Brain microvascular endothelial cell (primary cell): Measurements from ENCODE around the gene ZRANB2.

Source experiments
- DNase-seq: peaks from one replicate; pipeline ENCODE4 v3.0.0-alpha.2; 2020
- H3K27ac ChIP-seq: fragments of 250-450 bp; sonication (Bioruptor Pico); 2 replicates; pipeline ENCODE4 v1.5.1; 2020; ENCODE audit warnings: mild to moderate bottlenecking, moderate library complexity
- H3K27me3 ChIP-seq: fragments of 250-450 bp; sonication (Bioruptor Pico); replicated peaks from 2 replicates; pipeline ENCODE4 v1.5.1; 2020; ENCODE audit warnings: mild to moderate bottlenecking
- H3K36me3 ChIP-seq: fragments of 250-450 bp; sonication (Bioruptor Pico); replicated peaks from 2 replicates; pipeline ENCODE4 v1.5.1; 2020; ENCODE audit warnings: mild to moderate bottlenecking
- H3K4me3 ChIP-seq: 2 replicates; pipeline ENCODE4 v1.5.1; 2011; ENCODE audit warnings: low read depth, mild to moderate bottlenecking, control low read depth, low read length, moderate library complexity
- in situ Hi-C: cut with HindIII; loops from 2 replicates; pipeline ENCODE4 v1.10.0; 2017; ENCODE audit warnings: low sequenced_read_pairs, low pct_ligation_motif_present
- TF ChIP-seq, protein P1 (sequence below): IDR thresholded peaks from 2 replicates; pipeline ENCODE4 v1.5.1; 2011; ENCODE audit warnings: low read depth, mild to moderate bottlenecking, moderate library complexity, low read length, control low read depth, inconsistent platforms; ENCODE audit errors: missing control alignments

Gene ZRANB2

DNA sequence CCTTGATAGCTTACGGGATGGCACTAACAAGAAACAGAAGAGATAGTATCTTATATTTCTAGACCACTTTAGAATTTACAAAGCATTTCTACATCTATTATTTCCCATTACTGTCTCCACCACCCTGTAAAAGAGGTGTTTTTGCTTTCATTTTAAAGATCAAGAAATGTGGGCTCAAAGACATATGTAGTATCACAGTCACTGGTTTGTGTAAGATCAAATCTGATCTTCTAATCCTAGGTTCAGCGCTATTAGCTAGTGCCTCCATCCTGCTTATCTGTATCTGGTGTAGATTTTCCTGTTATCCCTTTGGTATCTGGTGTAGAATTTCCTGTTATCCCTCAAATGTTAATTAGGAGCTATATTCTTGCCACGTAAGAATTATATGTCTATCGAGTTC, 23.6 kb upstream of the ZRANB2 start:
- Histone ChIP-seq H3K27ac (no peak overlapping the region), H3K27me3 (no peaks in the 10 kb centered on the region), H3K36me3 (no peaks in the 10 kb centered on the region), H3K4me3 (no peak overlapping the region)
- TF ChIP-seq, protein P1, sequence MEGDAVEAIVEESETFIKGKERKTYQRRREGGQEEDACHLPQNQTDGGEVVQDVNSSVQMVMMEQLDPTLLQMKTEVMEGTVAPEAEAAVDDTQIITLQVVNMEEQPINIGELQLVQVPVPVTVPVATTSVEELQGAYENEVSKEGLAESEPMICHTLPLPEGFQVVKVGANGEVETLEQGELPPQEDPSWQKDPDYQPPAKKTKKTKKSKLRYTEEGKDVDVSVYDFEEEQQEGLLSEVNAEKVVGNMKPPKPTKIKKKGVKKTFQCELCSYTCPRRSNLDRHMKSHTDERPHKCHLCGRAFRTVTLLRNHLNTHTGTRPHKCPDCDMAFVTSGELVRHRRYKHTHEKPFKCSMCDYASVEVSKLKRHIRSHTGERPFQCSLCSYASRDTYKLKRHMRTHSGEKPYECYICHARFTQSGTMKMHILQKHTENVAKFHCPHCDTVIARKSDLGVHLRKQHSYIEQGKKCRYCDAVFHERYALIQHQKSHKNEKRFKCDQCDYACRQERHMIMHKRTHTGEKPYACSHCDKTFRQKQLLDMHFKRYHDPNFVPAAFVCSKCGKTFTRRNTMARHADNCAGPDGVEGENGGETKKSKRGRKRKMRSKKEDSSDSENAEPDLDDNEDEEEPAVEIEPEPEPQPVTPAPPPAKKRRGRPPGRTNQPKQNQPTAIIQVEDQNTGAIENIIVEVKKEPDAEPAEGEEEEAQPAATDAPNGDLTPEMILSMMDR, result no peak
- in situ Hi-C loops, result no loop called here
- no peak for DNase-seq

DNA sequence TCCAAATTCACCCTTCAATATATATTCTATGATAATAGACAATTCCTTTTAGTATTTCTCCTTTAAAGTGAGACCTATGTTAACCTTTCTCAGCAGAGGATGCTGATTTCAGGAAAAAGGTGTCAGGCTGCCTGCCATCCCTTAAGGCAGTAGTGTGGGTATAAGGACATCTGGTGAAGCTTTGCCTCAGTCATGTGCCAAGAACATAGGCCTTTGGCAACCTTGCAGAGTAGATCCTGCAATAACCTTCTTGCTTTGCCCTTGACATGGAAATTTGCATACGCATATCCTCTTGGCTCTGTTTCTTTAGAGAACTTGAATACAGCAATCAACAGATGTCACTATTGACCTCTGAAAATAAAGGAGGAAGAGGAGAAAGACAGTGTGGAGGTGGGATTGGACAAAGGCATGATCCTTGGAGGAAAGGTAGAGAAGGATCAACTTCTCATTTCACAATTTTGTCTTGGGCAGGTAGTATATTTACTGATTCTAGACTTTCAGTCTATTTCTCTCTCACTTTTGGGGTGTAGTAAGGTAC, 21.1 kb upstream of the ZRANB2 start:
- Histone ChIP-seq H3K27me3 (no peaks in the 10 kb centered on the region), H3K27ac (no peak overlapping the region), H3K36me3 (no peaks in the 10 kb centered on the region), H3K4me3 (no peak overlapping the region)
- in situ Hi-C loops, result no loop called here
- DNase-seq, result no peak
- TF ChIP-seq, protein P1, result no peak

DNA sequence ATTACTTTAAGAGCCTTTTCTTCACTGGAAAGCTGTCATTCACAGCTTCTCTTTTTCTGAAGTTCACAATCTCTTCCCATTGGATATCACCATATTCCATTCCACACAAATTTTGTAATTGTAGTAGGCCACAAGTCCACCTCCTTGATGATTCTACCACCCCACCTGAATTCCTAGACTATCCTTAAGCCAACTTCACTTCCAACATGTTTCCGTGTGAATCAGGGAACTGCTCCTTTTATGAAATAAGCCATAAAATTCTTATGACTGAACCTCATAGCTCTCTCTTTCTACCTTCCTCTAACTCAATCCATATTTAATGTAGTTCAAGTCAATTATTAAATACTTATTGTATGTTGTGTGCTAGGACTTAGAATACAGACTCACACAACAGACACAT, 16.6 kb upstream of the ZRANB2 start:
- Histone ChIP-seq H3K27me3 (no peaks in the 10 kb centered on the region), H3K4me3 (no peak overlapping the region), H3K36me3 (no peaks in the 10 kb centered on the region), H3K27ac (no peak overlapping the region)
- TF ChIP-seq, protein P1, result no peak
- no peak for DNase-seq
- in situ Hi-C loops, result no loop called here

DNA sequence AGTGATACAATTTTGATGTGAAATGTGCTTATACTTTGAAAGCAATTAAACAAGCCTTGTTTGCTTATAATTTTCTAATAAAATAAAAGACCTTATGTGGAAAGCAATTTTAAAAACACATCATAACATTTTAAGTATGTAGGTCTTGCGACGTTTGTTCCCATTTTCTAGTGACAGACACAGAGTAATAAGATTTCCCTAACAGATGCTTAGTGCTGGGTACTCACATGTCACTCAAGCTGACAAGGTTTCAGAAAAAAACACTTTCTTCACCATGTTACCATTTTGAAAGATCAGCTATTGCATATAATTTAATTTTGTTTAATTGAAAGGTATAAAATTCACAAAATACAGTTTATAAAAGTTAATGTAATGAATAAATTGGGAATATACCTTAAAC, 14.1 kb upstream of the ZRANB2 start:
- no peak overlapping the region for H3K27ac ChIP-seq
- TF ChIP-seq, protein P1, result no peak
- no peaks in the 10 kb centered on the region for H3K36me3 ChIP-seq
- H3K4me3 ChIP-seq, result no peak overlapping the region
- in situ Hi-C loops, result no loop called here
- no peaks in the 10 kb centered on the region for H3K27me3 ChIP-seq
- DNase-seq, result no peak

DNA sequence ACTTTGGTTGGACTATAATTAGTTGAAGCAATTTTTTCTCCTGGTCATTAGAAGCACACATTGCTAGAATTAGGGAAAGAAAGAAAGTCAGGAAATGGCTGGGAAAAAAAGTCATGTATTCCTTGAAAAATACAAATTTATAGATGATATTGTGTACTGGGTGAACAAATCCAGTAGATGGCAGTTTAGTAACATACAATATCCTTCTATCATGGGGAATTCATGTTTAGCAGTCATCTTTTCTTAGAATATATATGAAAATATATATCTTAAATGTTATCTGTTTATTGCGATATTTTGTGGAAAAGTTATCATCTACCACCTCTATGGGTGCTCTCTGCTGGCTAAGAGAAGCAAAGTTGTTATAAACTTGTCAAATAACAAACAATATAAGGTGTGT, 13.1 kb upstream of the ZRANB2 start:
- no peaks in the 10 kb centered on the region for H3K36me3 ChIP-seq
- H3K27ac ChIP-seq, result no peak overlapping the region
- in situ Hi-C loops, result no loop called here
- H3K4me3 ChIP-seq, result no peak overlapping the region
- TF ChIP-seq, protein P1, result peak; percentile 35
- H3K27me3 ChIP-seq, result no peaks in the 10 kb centered on the region
- DNase-seq, result no peak
